PC-9 (cell line): ENCODE results near the gene TRAFD1. TPM values are rescaled to one million over a fixed set of nuclear protein-coding genes. Genes with fewer than 3 reads are reported as not detected.

Experiments
- BruUV-seq: library from RNA; stranded (reverse); fragments of 400-500 nt; replicated peaks from 2 replicates; lab custom pipeline; 2021; lab: Mats Ljungman, UMichigan
- CTCF ChIA-PET: fragments of 300-600 bp; sonication (Branson Sonifier 250); formaldehyde crosslinking; loops from one replicate; lab custom pipeline; 2022; ENCODE audit warnings: antibody characterized with exemption; lab: Charles Lee
- POLR2A ChIA-PET: fragments of 300-600 bp; sonication (Branson Sonifier 250); formaldehyde crosslinking; loops from one replicate; lab custom pipeline; 2022; ENCODE audit warnings: antibody characterized with exemption; ENCODE audit not compliant: unreplicated experiment; lab: Charles Lee
- DNase-seq, 2 experiments: peaks; one replicate each; pipeline versions ENCODE4 v3.0.0 to v3.0.0-alpha.2; 2015 to 2022; ENCODE audit warnings: mixed read lengths in 1 of 2
- H2AFZ ChIP-seq: fragments of 200-600 bp; sonication (generic); 2 replicates; pipeline ENCODE4 v1.8.1; 2017; ENCODE audit warnings: antibody characterized with exemption
- H3F3A ChIP-seq: fragments of 200-600 bp; sonication (generic); 2 replicates; pipeline ENCODE4 v1.8.1; 2017; ENCODE audit warnings: antibody characterized with exemption, mild to moderate bottlenecking, low read depth; ENCODE audit not compliant: insufficient read depth
- H3K27ac ChIP-seq: fragments of 200-600 bp; sonication (generic); 2 replicates; pipeline ENCODE4 v1.6.1; 2016; ENCODE audit warnings: mixed run types
- H3K27me3 ChIP-seq: fragments of 200-600 bp; sonication (generic); 2 replicates; pipeline ENCODE4 v1.6.1; 2016; ENCODE audit warnings: low read depth, mixed run types; ENCODE audit not compliant: insufficient read depth
- H3K36me3 ChIP-seq: fragments of 200-600 bp; sonication (generic); 2 replicates; pipeline ENCODE4 v1.6.1; 2016; ENCODE audit warnings: low read depth, mixed run types
- H3K4me1 ChIP-seq: fragments of 200-600 bp; sonication (generic); replicated peaks from 2 replicates; pipeline ENCODE4 v1.6.1; 2016; ENCODE audit warnings: mixed run types; ENCODE audit not compliant: insufficient read depth
- H3K4me2 ChIP-seq: fragments of 200-600 bp; sonication (generic); 2 replicates; pipeline ENCODE4 v1.6.1; 2017; ENCODE audit warnings: mixed run types
- H3K4me3 ChIP-seq: fragments of 200-600 bp; sonication (generic); 2 replicates; pipeline ENCODE4 v1.6.1; 2016; ENCODE audit warnings: mixed run types
- H3K79me2 ChIP-seq: fragments of 200-600 bp; sonication (generic); 2 replicates; pipeline ENCODE4 v1.6.1; 2017; ENCODE audit warnings: low read depth, mixed run types
- H3K9me2 ChIP-seq: fragments of 200-600 bp; sonication (generic); 2 replicates; pipeline ENCODE4 v1.8.1; 2017; ENCODE audit warnings: mild to moderate bottlenecking; ENCODE audit not compliant: insufficient read depth
- H3K9me3 ChIP-seq: fragments of 200-600 bp; sonication (generic); 2 replicates; pipeline ENCODE4 v1.8.1; 2016; ENCODE audit warnings: low read depth; ENCODE audit not compliant: insufficient read depth
- H4K20me1 ChIP-seq: fragments of 200-600 bp; sonication (generic); 2 replicates; pipeline ENCODE4 v1.8.1; 2017; ENCODE audit not compliant: insufficient read depth
- CTCF ChIP-seq: fragments of 200-600 bp; sonication (generic); conservative IDR thresholded peaks from 2 replicates; pipeline ENCODE4 v1.6.1; 2017; ENCODE audit warnings: mixed run types, antibody characterized with exemption, mild to moderate bottlenecking, moderate library complexity
- EZH2 ChIP-seq: fragments of 200-600 bp; sonication (generic); IDR thresholded peaks from 2 replicates; pipeline ENCODE4 v1.8.0; 2017; ENCODE audit warnings: antibody characterized with exemption, low read depth
- intact Hi-C: fragments of 100-400 bp; cut with micrococcal nuclease; formaldehyde crosslinking; loops from one replicate; pipeline ENCODE4 v1.10.0; 2022; ENCODE audit not compliant: unreplicated experiment
- total RNA-seq: library from RNA; stranded (reverse); gene quantifications from 2 replicates; pipeline ENCODE4 v1.2.3, GENCODE V29; 2021

Gene TRAFD1
- total RNA-seq, 1 experiment from 2014 or later: 38.7 TPM

- intact Hi-C loops: no loop called here
- Histone ChIP-seq H3K9me3 (no peaks in the 10 kb centered on the region), H3F3A (no peaks in the 10 kb centered on the region), H3K4me3 (no peak overlapping the region), H3K4me1 (no peaks in the 10 kb centered on the region), H4K20me1 (no peaks in the 10 kb centered on the region), H3K27me3 (no peaks in the 10 kb centered on the region), H2AFZ (no peak overlapping the region), H3K27ac (no peak overlapping the region), H3K9me2 (no peaks in the 10 kb centered on the region), H3K36me3 (no peaks in the 10 kb centered on the region), H3K79me2 (no peaks in the 10 kb centered on the region), H3K4me2 (no peak overlapping the region)
- no peak for DNase-seq
- CTCF ChIA-PET: interaction anchor here (0.6 kb wide), 1 partner anchor 1903 kb away, joined by 7 read pairs; no protein-coding TSS in a partner anchor
- POLR2A ChIA-PET: no interaction called here
- TF ChIP-seq EZH2 (no peak), CTCF (no peak)
- BruUV-seq: no TSS peak
These were observed 58.0 kb downstream of the TRAFD1 start for GRCh38 chr12:112183141-112184021.

DNA sequence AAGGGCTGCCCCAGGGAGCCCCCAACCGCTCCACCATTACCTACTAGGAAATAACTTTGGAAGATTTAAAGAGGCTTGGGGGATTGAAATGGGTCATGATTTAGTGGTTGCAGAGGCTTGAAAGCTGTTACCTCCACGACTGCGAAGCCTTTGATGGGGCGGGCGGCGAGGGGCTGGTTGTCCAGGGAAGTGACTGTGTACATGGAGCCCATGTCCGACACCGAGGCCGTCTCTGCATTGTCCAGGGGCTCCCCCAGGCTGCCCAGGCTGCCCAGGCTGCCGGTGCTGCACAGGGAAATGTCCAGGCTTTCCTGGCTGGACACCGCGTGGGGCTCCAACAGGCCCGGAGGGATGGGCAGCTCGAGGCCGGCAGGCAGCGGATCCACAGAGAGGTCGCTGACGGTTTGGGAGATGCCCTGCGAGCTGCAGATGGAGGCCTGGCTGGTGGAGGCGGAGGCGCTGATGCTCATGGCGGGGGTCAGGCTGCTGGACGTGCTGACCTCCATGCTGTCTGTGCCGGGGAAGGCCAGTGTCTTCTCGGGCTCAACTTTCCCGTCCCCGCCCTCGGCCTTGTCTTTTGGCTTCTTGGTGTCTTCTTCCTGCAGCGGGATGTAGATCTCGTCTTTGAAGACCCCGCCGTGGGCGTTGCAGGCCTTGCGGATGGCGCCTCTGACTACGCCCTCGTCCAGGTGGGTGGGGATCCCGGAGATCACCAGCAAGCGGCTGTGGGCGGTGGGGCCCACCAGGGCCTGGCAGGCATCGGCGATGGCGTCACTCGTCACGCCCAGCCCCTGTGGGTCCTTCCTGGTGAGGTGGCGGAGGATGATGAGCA is 58.9 kb downstream of the TRAFD1 start:
- no TSS peak for BruUV-seq
- Histone ChIP-seq H4K20me1 (no peaks in the 10 kb centered on the region), H3K4me3 (no peak overlapping the region), H3K36me3 (no peaks in the 10 kb centered on the region), H3K9me3 (no peaks in the 10 kb centered on the region), H3K27me3 (no peaks in the 10 kb centered on the region), H3K4me1 (no peaks in the 10 kb centered on the region), H3F3A (no peaks in the 10 kb centered on the region), H3K9me2 (no peaks in the 10 kb centered on the region), H2AFZ (no peak overlapping the region), H3K79me2 (no peaks in the 10 kb centered on the region), H3K27ac (no peak overlapping the region), H3K4me2 (no peak overlapping the region)
- ChIA-PET CTCF (no interaction called here), POLR2A (no interaction called here)
- DNase-seq: no peak
- no peak for TF ChIP-seq CTCF
- TF ChIP-seq EZH2: no peak
- intact Hi-C loops: no loop called here

- no peaks in the 10 kb centered on the region for H4K20me1 ChIP-seq
- H3K36me3 ChIP-seq: no peaks in the 10 kb centered on the region
- H3K27me3 ChIP-seq: no peaks in the 10 kb centered on the region
- H3K9me2 ChIP-seq: no peaks in the 10 kb centered on the region
- intact Hi-C loops: no loop called here
- H3K27ac ChIP-seq: no peak overlapping the region
- ChIA-PET POLR2A (no interaction called here), CTCF (no interaction called here)
- no peak overlapping the region for H3K4me3 ChIP-seq
- no peaks in the 10 kb centered on the region for H3K79me2 ChIP-seq
- no peak for DNase-seq
- H2AFZ ChIP-seq: no peak overlapping the region
- no peaks in the 10 kb centered on the region for H3F3A ChIP-seq
- no peak overlapping the region for H3K4me2 ChIP-seq
- H3K4me1 ChIP-seq: no peaks in the 10 kb centered on the region
- BruUV-seq: no TSS peak
- H3K9me3 ChIP-seq: no peaks in the 10 kb centered on the region
- TF ChIP-seq EZH2: no peak
- TF ChIP-seq CTCF: no peak
These were observed 59.9 kb downstream of the TRAFD1 start for GRCh38 chr12:112185093-112185923.
